Adipose tissue (tissue), 3 donors: Measurements from ENCODE around the gene TMEM150B. TPM values are rescaled to one million over a fixed set of nuclear protein-coding genes. Genes with fewer than 3 reads are reported as not detected.

ENCODE experiments used
- H3K27ac ChIP-seq: one replicate; pipeline ENCODE4 v1.5.1; 2013; ENCODE audit warnings: low read depth, low read length
- WGBS, 3 donors: extraction: QIAGEN DNeasy Blood & Tissue Kit; methylation state at CpG; one replicate each; pipeline ENCODE4 v1.1.7; 2013; 5-methylcytosine and 5-hydroxymethylcytosine counted together
- polyA plus RNA-seq, 3 donors: library from polyadenylated mRNA; stranded (reverse); fragments of 200-250 nt; gene quantifications; one replicate each; pipeline ENCODE4 v1.2.3, GENCODE V29; 2013
- donor health status: healthy with polysubstance abuse.
- donor health status: Bipolar disorder and iron deficiency.
- donor health status: healthy.

TMEM150B gene
- polyA plus RNA-seq, 3 donors: 0.74 to 4.0 (median 2.4) TPM

- WGBS, 3 donors: 68 to 71% (median 70%) methylated on average over 32 of the region's 32 CpGs
Observed at GRCh38 chr19:55358943-55359908, 34.1 kb upstream of the TMEM150B start.

DNA sequence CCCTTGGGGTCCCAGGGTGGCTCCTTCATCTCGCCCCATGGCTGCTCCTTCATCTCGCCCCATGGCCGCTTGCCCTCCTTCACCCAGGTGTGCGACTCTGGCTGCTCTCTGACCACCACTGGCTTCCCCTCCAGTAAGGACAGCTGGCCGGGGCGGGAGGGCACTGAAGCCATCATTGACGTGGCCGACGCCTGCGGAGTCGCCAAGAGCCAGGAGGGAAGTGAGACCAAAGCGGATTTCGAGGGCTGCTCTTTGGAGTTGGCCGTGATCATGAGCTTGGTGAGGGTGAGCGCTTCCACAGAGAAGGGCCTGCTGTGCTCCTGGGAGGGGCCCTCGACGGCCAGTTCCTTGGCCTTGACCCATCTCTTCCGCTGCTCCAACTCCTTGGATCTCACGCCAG is 33.4 kb upstream of the TMEM150B start:
- no peak overlapping the region for H3K27ac ChIP-seq
- WGBS, 3 donors: 73 to 86% (median 77%) methylated on average over 15 to 19 of the region's 19 CpGs

More at GRCh38 chr19:55358943-55359908, 34.1 kb upstream of the TMEM150B start:
- H3K27ac ChIP-seq: no peak overlapping the region

GRCh38 chr19:55355213-55355821 is 30.2 kb upstream of the TMEM150B start:
- WGBS, 3 donors: 22 to 37% (median 31%) methylated on average over 12 of the region's 13 CpGs
- no peak overlapping the region for H3K27ac ChIP-seq

- no peak within 1 kb of the TSS for H3K27ac ChIP-seq
Observed at GRCh38 chr19:55354698-55355212, 29.6 kb upstream of the TMEM150B start, which contains the start of gene COX6B2. Gene COX6B2, minus strand, starts transcription at chr19:55354719. Its CDS starts 198 bp downstream, at chr19:55354521.

GRCh38 chr19:55353803-55354697 is 28.9 kb upstream of the TMEM150B start:
- no peak overlapping the region for H3K27ac ChIP-seq
- 1 to 2% (median 1%) methylated on average over 58 to 72 of the region's 72 CpGs for WGBS, 3 donors

More at GRCh38 chr19:55354698-55355212, 29.6 kb upstream of the TMEM150B start, which contains the start of gene COX6B2:
- WGBS, 3 donors: 1 to 3% (median 1%) methylated on average over 36 to 41 of the region's 43 CpGs

DNA sequence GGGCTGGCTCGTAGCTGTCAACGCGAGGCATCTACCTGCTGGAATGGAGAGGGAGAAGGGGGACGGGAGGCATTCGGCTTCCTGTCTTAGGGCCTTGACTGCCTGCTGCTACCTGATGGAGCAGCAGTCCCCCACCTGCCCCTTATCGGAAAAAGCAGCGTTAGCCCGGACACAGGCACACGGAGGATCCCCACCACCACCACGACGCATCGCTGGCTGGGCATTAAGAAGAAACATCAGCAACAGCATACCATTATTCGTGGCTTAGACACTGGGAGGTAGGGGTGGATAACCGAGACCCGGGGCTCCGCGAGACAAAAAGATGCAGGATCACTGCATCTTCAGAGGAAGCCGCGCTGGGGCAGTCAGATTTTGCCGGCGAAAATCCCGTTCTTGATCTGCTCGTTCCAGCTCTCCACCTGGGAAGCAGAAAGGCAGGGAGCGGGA is 28.2 kb upstream of the TMEM150B start:
- H3K27ac ChIP-seq: no peak overlapping the region

GRCh38 chr19:55352549-55353145 is 27.5 kb upstream of the TMEM150B start:
- WGBS, 3 donors: 48 to 66% (median 65%) methylated on average over 25 of the region's 25 CpGs

More for the DNA sequence above, 28.2 kb upstream of the TMEM150B start:
- WGBS, 3 donors: 3 to 7% (median 3%) methylated on average over 23 to 24 of the region's 24 CpGs

GRCh38 chr19:55352040-55352439 is 26.9 kb upstream of the TMEM150B start:
- 55 to 73% (median 60%) methylated on average over 6 of the region's 6 CpGs for WGBS, 3 donors

More at GRCh38 chr19:55352549-55353145, 27.5 kb upstream of the TMEM150B start:
- no peak overlapping the region for H3K27ac ChIP-seq

GRCh38 chr19:55350620-55351315 is 25.6 kb upstream of the TMEM150B start:
- no peak overlapping the region for H3K27ac ChIP-seq
- WGBS, 3 donors: 64 to 72% (median 67%) methylated on average over 11 of the region's 11 CpGs

More at GRCh38 chr19:55352040-55352439, 26.9 kb upstream of the TMEM150B start:
- no peak overlapping the region for H3K27ac ChIP-seq

GRCh38 chr19:55348317-55349034 is 23.3 kb upstream of the TMEM150B start:
- 74 to 77% (median 76%) methylated on average over 22 of the region's 22 CpGs for WGBS, 3 donors
- H3K27ac ChIP-seq: no peak overlapping the region

DNA sequence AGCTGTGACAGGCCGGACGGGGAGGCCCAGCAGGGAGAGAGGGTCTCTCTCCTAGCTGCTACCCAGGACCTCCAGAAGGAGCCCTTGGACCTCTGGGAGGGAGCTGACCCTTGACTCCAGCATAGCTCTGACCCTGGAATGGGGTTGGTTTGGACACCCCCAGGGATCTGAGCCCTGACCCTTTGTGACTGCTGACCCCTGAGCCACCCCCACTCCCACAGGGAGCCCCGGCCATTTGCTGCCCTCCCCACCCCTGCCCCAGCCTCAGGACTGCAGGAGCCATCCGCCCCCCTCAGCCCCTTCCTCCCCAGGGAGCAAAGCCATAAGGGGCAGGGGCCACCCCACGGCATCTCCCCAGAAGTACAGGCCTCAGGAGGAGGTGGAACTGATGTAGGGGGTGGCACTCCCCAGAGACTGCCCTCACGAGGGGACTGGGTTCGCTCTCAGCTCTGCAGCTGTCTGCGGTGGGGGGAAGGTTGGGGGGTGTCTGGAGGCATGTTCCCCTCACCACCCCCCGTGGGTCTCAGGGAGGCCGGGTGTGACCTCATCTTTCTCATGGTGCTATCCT is 22.4 kb upstream of the TMEM150B start:
- 81 to 85% (median 84%) methylated on average over 10 of the region's 10 CpGs for WGBS, 3 donors
- no peak overlapping the region for H3K27ac ChIP-seq

DNA sequence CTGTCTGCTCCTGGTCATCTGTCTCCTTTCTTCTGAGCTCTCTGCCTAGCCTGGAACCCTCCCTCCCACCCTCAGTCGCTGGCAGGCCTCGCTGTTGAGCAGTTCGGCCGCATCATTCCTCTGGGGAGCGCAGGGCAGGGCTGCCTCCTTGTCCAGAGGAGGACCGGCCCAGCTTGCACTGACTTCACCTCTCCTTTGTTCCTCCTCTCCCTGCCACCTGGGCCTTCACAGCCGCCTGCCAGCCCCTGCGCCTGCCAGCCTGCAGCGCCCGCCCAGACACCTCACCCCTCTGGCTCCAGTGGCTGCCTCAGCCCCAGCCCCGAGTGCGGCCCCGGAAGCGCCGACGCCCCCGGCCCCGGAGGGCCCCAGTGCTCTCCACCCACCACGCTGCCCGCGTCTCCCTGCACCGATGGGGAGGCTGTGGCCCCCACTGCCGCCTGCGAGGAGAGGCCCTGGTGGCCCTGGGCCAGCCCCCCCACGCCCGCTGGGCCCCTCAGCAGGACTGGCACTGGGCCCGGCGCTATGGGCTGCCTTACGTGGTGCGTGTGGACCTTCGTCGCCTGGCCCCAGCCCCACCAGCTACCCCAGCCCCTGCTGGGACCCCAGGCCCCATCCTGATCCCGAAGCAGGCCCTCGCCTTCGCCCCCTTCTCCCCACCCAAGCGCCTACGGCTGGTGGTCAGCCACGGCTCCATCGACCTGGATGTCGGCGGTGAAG is 21.7 kb upstream of the TMEM150B start:
- 73 to 89% (median 76%) methylated on average over 36 to 41 of the region's 41 CpGs for WGBS, 3 donors
- H3K27ac ChIP-seq: no peak overlapping the region

- WGBS, 3 donors: 74 to 85% (median 75%) methylated on average over 39 to 43 of the region's 43 CpGs
- H3K27ac ChIP-seq: no peak overlapping the region
Observed at GRCh38 chr19:55345818-55346724, 20.9 kb upstream of the TMEM150B start.

DNA sequence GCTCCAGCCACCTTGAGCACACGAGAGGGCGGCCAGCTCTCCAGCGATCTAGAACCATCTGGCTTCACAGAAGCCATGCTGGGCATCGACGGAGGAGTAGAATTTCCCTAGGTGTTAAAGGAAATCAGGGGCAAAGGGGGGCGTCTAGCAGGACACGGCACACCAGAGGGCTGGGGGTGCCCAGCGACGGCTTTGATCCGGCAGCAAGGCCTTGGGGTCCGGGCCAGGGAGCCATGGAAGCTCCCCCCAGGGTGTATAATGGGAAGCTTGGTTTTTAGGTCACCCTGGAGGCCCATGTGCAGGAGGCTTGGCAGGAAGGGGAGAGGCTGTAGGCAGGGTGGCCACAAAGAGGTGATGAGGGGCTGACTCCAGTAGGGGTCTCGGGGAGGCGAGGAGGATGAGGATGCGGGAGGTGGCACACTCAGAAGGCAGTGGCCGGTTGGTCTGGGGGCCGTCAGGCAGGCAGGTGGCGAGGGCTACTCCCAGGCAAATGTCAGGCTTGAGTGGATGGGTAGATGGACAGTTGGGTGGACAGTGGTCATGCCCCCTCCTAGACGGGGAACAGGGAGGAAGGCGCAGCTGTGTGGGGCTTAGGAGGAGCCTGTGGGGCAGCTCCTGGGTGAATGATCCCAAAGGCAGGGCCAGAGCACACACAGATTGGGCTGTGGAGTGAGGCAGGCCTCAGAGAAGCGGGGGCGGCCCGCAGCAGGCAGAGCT is 20.1 kb upstream of the TMEM150B start:
- WGBS, 3 donors: 85 to 88% (median 87%) methylated on average over 22 of the region's 22 CpGs
- H3K27ac ChIP-seq: no peak overlapping the region
